Heart right ventricle (tissue), 16 donors: ENCODE measurements around the gene BAD. TPM values are rescaled to one million over a fixed set of nuclear protein-coding genes. Genes with fewer than 3 reads are reported as not detected.
"Not testable (repeated sequence)": the region's sequence is repeated elsewhere in the genome, so short reads cannot be mapped to it uniquely, and the experiment has no call there.

Experiments used
- ATAC-seq, 8 donors: fragments of 200-7000 bp; cut with Tn5 transposase; one replicate each; pipeline ENCODE4 v1.9.1; 2020; ENCODE audit warnings: mild to moderate bottlenecking in 8 of 8, moderate library complexity in 8 of 8, moderate number of reproducible peaks in 1 of 8
- DNase-seq, 2 donors: peaks; one replicate each; pipeline ENCODE4 v3.0.0-alpha.2; 2020
- H3K27ac ChIP-seq, 10 donors: fragments of 200-600 bp; sonication (generic) in 2 of 10; one replicate each; pipeline versions ENCODE4 v1.5.0 to v1.8.0; 2020 to 2022; ENCODE audit warnings: mild to moderate bottlenecking in 3 of 10
- H3K27me3 ChIP-seq, 7 donors: fragments of 200-600 bp; one replicate each; pipeline ENCODE4 v1.8.0; 2021 to 2022; ENCODE audit warnings: mild to moderate bottlenecking in 2 of 7
- H3K36me3 ChIP-seq, 9 donors: fragments of 200-600 bp; sonication (generic) in 1 of 9; one replicate each; pipeline versions ENCODE4 v1.5.0 to v1.8.0; 2020 to 2022; ENCODE audit warnings: mild to moderate bottlenecking in 2 of 9
- H3K4me1 ChIP-seq, 9 donors: fragments of 200-600 bp; sonication (generic) in 1 of 9; one replicate each; pipeline versions ENCODE4 v1.5.0 to v1.8.0; 2020 to 2022; ENCODE audit warnings: mild to moderate bottlenecking in 4 of 9
- H3K4me3 ChIP-seq, 10 donors: fragments of 200-600 bp; sonication (generic) in 2 of 10; one replicate each; pipeline versions ENCODE4 v1.5.0 to v1.8.0; 2020 to 2022; ENCODE audit warnings: mild to moderate bottlenecking in 7 of 10, moderate library complexity in 2 of 10
- H3K9me3 ChIP-seq, 11 donors: fragments of 200-600 bp in 10 of 11; sonication (generic) in 2 of 11; one replicate each; pipeline versions ENCODE4 v1.5.0 to v1.8.0; 2013 to 2022; ENCODE audit warnings: mild to moderate bottlenecking in 2 of 11, control low read depth in 1 of 11, moderate library complexity in 1 of 11
- CTCF ChIP-seq, 9 donors: fragments of 200-600 bp; sonication (generic) in 2 of 9; IDR thresholded peaks; one replicate each; pipeline versions ENCODE4 v1.5.0 to v1.8.0; 2021 to 2022; ENCODE audit warnings: antibody characterized with exemption in 9 of 9, mild to moderate bottlenecking in 5 of 9, moderate library complexity in 1 of 9
- WGBS, 2 donors: extraction: QIAGEN DNeasy Blood & Tissue Kit; methylation state at CpG; one replicate each; pipeline ENCODE4 v1.1.7; 2013; ENCODE audit warnings: inconsistent platforms in 1 of 2; 5-methylcytosine and 5-hydroxymethylcytosine counted together
- intact Hi-C, 10 donors: fragments of 100-400 bp; cut with DNase I; formaldehyde crosslinking; loops; one replicate each; pipeline versions ENCODE4 v1.11.1 to v1.14.2; 2022
- polyA plus RNA-seq, 2 donors: library from polyadenylated mRNA; stranded (reverse); fragments of 200-250 nt; gene quantifications; one replicate each; pipeline ENCODE4 v1.2.3, GENCODE V29; 2013
- total RNA-seq, 10 donors: library from RNA; stranded (reverse); fragmentation: NEBNext Ultra II Directional in 3 of 10; extraction: Animal tissue kit (Norgen Biotek cat#: 25700) in 3 of 10; gene quantifications; one replicate each; pipeline versions ENCODE4 v1.2.1 to v1.2.4, GENCODE V29; 2021 to 2023
- donor health status: Arrhythmogenic right ventricular cardiomyopathy.
- donor health status: ischemic (EF 13 %, LVEDD 7.1; RV severe dilation, severe dysfunction).
- donor health status: healthy with polysubstance abuse.
- donor health status: DM: no; HTN: yes; CAD: no.
- donor health status: DM: no; HTN: no; CAD: no.
- donor health status: ischemic (EF 25% LVEDD 6.9; RV normal size, moderate dysfunction).
- donor health status: ischemic (EF 25% LVEDD 5.7; RV mildly dilated, moderate dysfunction).
- donor health status: healthy.
- donor health status: DM: yes; HTN: yes; CAD: no.
- donor health status: Ischemic cardiomyopathy.
- donor health status: ischemic (EF 35%, LVEDD 5.7; RV mildly dilated, moderate dysfunction).
- donor health status: nonischemic (EF 11% LVEDD 7.7; RV severe dilation, severe dysfunction).
- donor health status: DM: yes; HTN: yes; CAD: no.
- donor health status: PGD.
- donor health status: ischemic (EF 29% LVEDD 5.4; RV normal size, mild dysfunction).
- donor health status: nonischemic (EF 23%, LVEDD 6.1; RV moderate dilation, normal function).

BAD gene
- total and polyA plus RNA-seq, 12 donors, result 40.7 to 106 (median 58.9) TPM

GRCh38 chr11:64314146-64314804, 29.8 kb upstream of the BAD start:
- Histone ChIP-seq H3K4me1 (peaks cover 8 to 54% (median 34%) of the 10 kb centered on the region in 9 donors), H3K36me3 (peaks cover 0 to 32% (median 19%) of the 10 kb centered on the region in 9 donors), H3K9me3 (no peaks in the 10 kb centered on the region), H3K27me3 (no peaks in the 10 kb centered on the region), H3K4me3 (peak overlapping the region in 6 of 10 donors; percentile 28 to 42 (median 38)), H3K27ac (peak overlapping the region in 8 of 10 donors; percentile 53 to 77 (median 68))
- 79 to 83% methylated on average over 19 of the region's 19 CpGs for WGBS, 2 donors
- no peak for DNase-seq
- intact Hi-C loops, result no loop called here
- TF ChIP-seq CTCF (IDR thresholded peaks at IDR 0.05), result peak in 2 of 9 donors; percentile 7 to 9
- ATAC-seq, result no peak

- H3K27me3 ChIP-seq, result no peaks in the 10 kb centered on the region
- 58 to 60% methylated on average over 18 of the region's 18 CpGs for WGBS, 2 donors
- peak overlapping the region in 6 of 10 donors; percentile 28 to 42 (median 38) for H3K4me3 ChIP-seq
- no peaks in the 10 kb centered on the region for H3K9me3 ChIP-seq
- peak in 3 of 8 donors; percentile 0 to 16 (median 10) for ATAC-seq
- peak; percentile 48 to 66 for DNase-seq
- intact Hi-C loops, result no loop called here
- peaks cover 0 to 36% (median 19%) of the 10 kb centered on the region in 9 donors for H3K36me3 ChIP-seq
- peak overlapping the region in 8 of 10 donors; percentile 53 to 77 (median 68) for H3K27ac ChIP-seq
- H3K4me1 ChIP-seq, result peaks cover 4 to 52% (median 27%) of the 10 kb centered on the region in 9 donors
- TF ChIP-seq CTCF (IDR thresholded peaks at IDR 0.05), result no peak
Observed at GRCh38 chr11:64313491-64314145, 29.2 kb upstream of the BAD start.

- H3K9me3 ChIP-seq, result no peaks in the 10 kb centered on the region
- TF ChIP-seq CTCF (IDR thresholded peaks at IDR 0.05), result no peak
- ATAC-seq (no peak), DNase-seq (no peak)
- peaks cover 4 to 52% (median 25%) of the 10 kb centered on the region in 9 donors for H3K4me1 ChIP-seq
- 86 to 88% methylated on average over 10 of the region's 10 CpGs for WGBS, 2 donors
- H3K36me3 ChIP-seq, result peaks cover 0 to 39% (median 19%) of the 10 kb centered on the region in 9 donors
- intact Hi-C loops, result no loop called here
- peak overlapping the region in 8 of 10 donors; percentile 15 to 77 (median 64) for H3K27ac ChIP-seq
- no peak overlapping the region for H3K4me3 ChIP-seq
- no peaks in the 10 kb centered on the region for H3K27me3 ChIP-seq
Observed at GRCh38 chr11:64312947-64313346, 28.5 kb upstream of the BAD start.

GRCh38 chr11:64307795-64308194, 23.3 kb upstream of the BAD start:
- peaks cover 9 to 45% (median 27%) of the 10 kb centered on the region in 9 donors for H3K4me1 ChIP-seq
- DNase-seq, H3K27ac ChIP-seq, ATAC-seq, intact Hi-C loops, H3K4me3 ChIP-seq, H3K9me3 ChIP-seq, H3K27me3 ChIP-seq: not testable (repeated sequence)
- 91 to 94% methylated on average over 5 of the region's 5 CpGs for WGBS, 2 donors
- peaks cover 0 to 23% (median 0%) of the 10 kb centered on the region in 9 donors for H3K36me3 ChIP-seq
